SU-DHL-6 (cell line): ENCODE data around the gene VDR.

Source experiments
- CTCF ChIP-seq: fragments of 200-600 bp; sonication (generic); IDR thresholded peaks from one replicate; pipeline ENCODE4 v1.5.1; 2017; ENCODE audit warnings: antibody characterized with exemption, mild to moderate bottlenecking, low read length, moderate library complexity; ENCODE audit not compliant: insufficient read depth, poor library complexity, severe bottlenecking
- EZH2phosphoT487 ChIP-seq: fragments of 200-600 bp; sonication (generic), shearing (Covaris generic); conservative IDR thresholded peaks from 2 replicates; pipeline ENCODE4 v1.6.1; 2018; ENCODE audit warnings: mild to moderate bottlenecking, antibody characterized with exemption, low read length, moderate library complexity, mixed read lengths

DNA sequence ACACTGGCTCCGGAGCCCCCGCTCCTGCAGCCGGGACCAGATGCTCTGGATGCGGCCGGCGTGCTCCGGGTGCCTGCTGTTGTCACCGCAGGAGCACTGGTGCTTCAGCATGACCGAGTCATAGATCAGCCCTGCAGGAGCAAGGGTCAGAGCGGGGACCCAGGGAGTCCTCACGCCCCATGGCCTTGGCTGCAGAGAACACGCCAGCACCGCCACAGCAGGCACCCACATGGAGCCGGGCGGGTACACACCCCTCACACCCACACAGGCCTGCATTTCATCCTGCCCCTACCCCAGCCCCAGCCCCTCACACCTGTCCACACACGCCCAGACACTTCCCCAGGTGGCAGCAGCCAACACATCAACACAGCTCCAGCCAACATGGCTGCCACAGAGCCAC, 112.9 kb downstream of the VDR start:
- TF ChIP-seq CTCF: no peak
- no peak for TF ChIP-seq EZH2phosphoT487
